ENCODE measurements around the gene VPS13D.
"Not testable (repeated sequence)": the region's sequence is repeated elsewhere in the genome, so short reads cannot be mapped to it uniquely, and the experiment has no call there.

VPS13D gene

GRCh38 chr1:12469493-12469892 is 239.7 kb downstream of the VPS13D start:
- DNase-seq (ENCODE audit: low read depth in 2 of 2) = no peak

GRCh38 chr1:12469990-12470389 is 240.2 kb downstream of the VPS13D start:
- DNase-seq (ENCODE audit: low read depth in 2 of 2) = no peak

DNA sequence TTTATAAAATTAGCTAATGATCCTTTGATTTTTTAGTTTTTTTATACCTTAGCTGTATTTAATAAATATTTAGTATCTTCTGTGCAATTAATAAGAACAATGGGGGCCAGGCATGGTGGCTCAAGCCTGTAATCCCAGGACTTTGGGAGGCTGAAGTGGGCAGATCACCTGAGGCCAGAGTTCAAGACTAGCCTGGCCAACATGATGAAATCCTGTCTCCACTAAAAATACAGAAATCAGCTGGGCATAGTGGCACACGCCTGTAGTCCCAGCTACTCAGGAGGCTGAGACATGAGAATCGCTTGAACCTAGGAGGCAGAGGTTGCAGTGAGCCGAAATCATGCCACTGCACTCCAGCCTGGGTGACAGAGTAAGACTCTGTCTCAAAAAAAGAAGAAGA is 241.1 kb downstream of the VPS13D start:
- not testable (repeated sequence) for DNase-seq (ENCODE audit: low read depth in 2 of 2)

DNA sequence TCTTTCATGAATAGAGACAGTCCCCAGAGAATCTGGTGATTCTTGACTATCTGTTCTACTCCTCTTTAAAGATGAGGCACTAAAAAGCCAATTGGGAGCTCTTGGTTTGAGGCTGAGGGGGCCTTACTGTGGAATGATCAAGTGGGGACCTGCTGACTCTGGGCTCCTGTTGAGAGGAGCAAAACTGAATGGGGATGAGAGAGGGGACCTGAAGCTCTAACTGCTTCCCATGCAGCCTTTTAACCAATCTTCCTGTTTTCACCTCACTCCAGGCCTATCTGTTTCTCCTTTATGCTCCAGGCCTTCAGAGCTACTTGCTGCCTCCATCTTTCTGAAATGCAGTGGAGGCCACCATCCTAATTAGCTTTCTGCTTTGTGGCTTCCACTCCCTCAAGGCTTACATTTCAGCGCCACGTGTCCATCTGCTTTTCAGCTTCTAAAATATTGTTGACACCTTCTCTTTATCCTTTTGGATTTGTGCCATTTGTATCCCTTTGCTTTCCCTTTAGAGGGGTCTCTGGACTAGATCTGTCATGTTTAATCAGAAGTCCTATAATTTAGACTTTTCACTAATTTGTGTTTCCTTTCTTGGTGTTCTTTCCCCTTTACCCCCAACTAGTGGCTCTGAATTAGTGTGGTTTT is 242.4 kb downstream of the VPS13D start:
- no peak for DNase-seq (ENCODE audit: low read depth in 2 of 2)

DNA sequence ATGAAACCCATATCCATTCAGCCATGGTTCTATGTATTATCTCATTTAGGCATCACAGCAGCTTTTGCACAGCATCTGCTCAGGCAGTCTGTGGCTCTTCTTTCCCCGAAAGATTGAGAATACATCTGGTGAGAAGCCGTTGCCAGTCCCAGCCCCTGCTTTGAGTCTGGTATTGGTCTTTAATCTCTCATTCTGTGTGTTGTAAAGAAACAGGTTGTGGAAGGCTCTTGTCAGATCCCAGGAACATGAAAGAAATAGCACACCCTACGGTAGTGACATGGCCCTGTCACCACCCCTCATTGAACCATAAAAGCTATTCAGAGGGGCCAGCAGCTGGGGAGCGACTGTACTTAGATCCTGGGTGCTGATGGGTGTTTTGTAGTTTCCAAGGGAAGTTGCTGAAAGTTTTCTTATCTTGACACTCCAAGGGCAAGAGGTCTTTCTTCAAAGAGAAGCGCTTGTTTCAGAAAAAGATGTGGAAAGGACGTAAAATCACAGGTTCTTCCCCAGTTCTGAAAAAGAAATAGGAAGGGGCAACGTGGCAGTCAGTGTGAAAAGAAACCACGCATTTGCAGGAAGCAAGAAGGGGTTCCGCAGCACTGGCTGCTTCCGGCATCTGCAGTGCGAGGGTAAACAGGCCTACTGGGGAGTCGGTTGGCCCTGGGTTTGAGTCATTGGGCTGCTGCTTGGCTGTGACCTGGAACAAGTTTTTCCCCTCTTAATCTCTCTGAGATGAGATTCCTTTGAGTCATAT is 243.1 kb downstream of the VPS13D start:
- peak; percentile 50 to 77 for DNase-seq (ENCODE audit: low read depth in 2 of 2)

DNA sequence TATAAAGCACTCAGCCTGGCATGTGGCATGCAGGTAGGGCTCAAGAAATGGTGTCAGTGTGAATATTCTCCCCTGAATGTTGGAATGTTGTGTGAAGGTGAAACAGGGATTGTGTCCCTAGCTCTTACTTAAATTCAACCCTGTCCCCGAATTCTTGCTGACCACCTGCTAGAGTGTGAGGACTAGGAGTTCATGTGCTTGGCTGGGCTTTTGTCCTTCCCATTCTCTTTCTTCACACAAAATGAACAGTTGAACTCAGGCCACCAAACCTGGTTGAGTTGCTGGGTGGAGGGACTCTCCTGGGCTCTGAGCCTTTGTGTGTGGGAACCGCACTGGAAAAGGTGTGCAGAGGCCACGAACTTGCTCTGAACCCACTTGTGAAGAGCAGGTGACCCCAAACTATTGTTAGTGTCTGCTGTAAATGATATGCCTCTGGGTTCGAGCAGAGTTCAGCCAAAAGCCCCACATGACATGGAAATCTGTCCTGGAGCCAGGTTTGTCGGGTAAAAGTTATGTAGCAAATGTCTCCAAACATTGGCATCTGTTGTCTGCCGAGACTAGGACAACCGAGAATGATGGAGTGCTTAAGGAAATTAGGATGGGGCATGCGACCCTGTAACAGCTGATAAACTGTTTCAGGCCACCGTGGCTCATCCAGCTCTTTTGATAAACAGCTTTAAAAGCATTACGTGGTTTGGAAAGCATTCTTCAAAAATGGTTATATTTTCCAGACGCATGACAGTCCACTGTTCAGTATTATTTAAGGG is 243.9 kb downstream of the VPS13D start:
- DNase-seq (ENCODE audit: low read depth in 2 of 2) = no peak

GRCh38 chr1:12475101-12475500 is 245.3 kb downstream of the VPS13D start:
- no peak for DNase-seq (ENCODE audit: low read depth in 2 of 2)

GRCh38 chr1:12475530-12475934 is 245.7 kb downstream of the VPS13D start:
- no peak for DNase-seq (ENCODE audit: low read depth in 2 of 2)

DNA sequence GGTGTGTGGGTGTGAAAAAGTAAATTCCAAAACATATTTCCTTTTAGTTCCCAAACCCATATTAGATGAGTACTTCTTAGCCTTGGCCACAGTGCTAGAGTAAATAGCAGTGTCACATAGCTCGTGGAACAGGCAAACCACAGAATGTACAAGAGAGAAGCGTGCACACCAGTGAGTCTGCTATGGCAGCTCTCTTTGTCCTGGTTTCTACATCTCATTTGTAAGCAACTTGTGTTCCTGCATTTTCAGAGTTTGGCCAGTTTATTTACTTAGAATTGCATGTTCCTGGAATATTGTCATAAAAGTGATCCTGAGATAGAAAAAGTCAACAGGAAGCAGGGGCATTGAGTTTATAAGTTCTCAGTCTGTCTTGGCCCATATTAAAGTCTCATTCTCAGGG is 246.1 kb downstream of the VPS13D start:
- DNase-seq (ENCODE audit: low read depth in 2 of 2) = no peak

GRCh38 chr1:12477314-12477713 is 247.5 kb downstream of the VPS13D start:
- no peak for DNase-seq (ENCODE audit: low read depth in 2 of 2)

GRCh38 chr1:12477936-12478611 is 248.2 kb downstream of the VPS13D start:
- DNase-seq (ENCODE audit: low read depth in 2 of 2) = no peak

- no peak for DNase-seq (ENCODE audit: low read depth in 2 of 2)
These were observed 248.8 kb downstream of the VPS13D start for GRCh38 chr1:12478612-12478985.

- DNase-seq (ENCODE audit: low read depth in 2 of 2) = no peak
These were observed 249.5 kb downstream of the VPS13D start for GRCh38 chr1:12479311-12479710.

DNA sequence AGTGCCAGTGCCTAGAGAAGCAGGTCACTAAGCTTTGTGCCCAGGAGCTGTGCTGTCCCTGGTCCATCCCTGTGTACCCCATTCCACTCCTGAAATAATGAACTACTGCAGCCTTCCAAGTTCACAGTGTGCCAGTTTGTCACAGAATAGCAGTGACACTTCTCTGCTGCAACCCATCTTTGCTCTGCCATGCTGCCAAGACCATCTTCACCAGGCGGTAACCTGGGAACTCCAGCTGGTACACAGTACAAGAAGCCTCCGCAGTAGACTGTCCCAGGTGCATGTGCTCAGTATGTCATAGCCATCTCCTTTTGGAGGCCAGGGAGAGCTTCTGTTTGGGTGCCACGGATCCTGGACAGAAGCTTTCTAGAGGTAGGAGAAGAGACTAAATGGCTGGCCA is 250.2 kb downstream of the VPS13D start:
- no peak for DNase-seq (ENCODE audit: low read depth in 2 of 2)

GRCh38 chr1:12480748-12481362 is 251.0 kb downstream of the VPS13D start:
- no peak for DNase-seq (ENCODE audit: low read depth in 2 of 2)

- DNase-seq (ENCODE audit: low read depth in 2 of 2) = no peak
These were observed 252.1 kb downstream of the VPS13D start for GRCh38 chr1:12481928-12482327.

GRCh38 chr1:12482988-12483387 is 253.2 kb downstream of the VPS13D start:
- DNase-seq (ENCODE audit: low read depth in 2 of 2) = no peak

- no peak for DNase-seq (ENCODE audit: low read depth in 2 of 2)
These were observed 255.6 kb downstream of the VPS13D start for GRCh38 chr1:12485231-12486058.

DNA sequence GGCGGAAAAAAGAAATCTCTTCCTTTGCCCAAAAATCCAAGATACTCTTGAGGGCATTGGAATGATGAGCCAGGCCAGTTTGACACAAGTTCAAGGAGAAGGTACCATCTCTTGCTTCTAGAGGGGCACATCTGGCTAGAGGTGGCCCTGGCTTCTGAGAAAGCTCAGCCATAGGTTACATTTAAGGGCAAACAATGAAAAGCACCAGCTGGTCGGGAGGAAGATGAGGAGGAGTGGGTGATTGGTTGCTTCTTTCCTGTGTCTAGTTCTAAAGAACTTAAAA is 256.2 kb downstream of the VPS13D start:
- DNase-seq (ENCODE audit: low read depth in 2 of 2) = no peak

DNA sequence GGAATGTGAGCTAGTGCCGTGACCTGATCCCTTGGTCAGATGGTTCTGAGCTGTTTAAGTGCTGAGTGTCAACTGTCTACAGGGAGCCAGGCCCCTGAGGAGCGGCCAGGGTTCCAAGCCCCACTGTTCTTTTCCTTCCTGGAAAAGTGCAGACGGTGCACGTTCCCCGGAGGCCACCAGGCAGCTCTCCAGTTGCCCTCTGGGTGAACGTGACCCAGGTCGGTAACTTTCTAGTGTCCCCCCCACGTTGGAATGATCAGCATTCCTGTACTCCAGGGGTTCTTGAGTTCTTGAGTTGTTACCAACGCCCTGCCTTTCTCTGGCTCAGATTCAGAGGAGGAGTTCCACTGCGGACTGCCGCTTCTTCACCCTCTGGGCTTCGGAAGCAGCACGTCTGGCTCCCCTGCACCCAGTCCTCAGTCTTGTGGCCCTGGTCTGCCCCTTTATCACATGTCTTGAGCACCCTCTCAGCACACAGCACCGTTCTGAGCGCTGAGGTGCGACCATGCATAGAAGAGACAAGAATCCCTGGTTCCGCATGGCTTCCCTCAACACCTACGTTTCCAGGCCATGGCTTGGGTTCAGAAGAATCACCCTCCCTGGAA is 256.7 kb downstream of the VPS13D start:
- DNase-seq (ENCODE audit: low read depth in 2 of 2) = no peak

DNA sequence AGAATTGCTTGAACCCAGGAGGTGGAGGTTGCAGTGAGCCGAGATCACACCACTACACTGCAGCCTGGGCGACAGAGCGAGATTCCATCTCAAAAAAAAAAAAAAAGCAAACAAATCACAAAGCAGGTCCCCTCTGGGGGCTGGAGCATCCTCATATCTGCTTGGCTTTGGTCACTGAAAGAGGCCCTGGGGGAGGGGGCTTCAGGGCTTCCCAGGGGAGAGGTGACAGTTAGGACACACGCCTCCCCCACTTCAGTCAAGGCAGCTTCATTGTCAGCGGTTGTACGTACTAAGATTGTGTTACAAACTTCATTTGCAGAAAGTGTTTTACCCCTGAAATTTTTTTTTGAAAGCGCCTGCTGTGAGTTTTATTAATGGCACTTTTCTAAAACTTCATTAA is 257.7 kb downstream of the VPS13D start:
- no peak for DNase-seq (ENCODE audit: low read depth in 2 of 2)

All from activated CD8-positive, alpha-beta memory T cell treated with anti-CD3 and anti-CD28 coated beads for 4 hours (primary cell).